Measurements from ENCODE around the gene CPNE5.

CPNE5 gene

DNA sequence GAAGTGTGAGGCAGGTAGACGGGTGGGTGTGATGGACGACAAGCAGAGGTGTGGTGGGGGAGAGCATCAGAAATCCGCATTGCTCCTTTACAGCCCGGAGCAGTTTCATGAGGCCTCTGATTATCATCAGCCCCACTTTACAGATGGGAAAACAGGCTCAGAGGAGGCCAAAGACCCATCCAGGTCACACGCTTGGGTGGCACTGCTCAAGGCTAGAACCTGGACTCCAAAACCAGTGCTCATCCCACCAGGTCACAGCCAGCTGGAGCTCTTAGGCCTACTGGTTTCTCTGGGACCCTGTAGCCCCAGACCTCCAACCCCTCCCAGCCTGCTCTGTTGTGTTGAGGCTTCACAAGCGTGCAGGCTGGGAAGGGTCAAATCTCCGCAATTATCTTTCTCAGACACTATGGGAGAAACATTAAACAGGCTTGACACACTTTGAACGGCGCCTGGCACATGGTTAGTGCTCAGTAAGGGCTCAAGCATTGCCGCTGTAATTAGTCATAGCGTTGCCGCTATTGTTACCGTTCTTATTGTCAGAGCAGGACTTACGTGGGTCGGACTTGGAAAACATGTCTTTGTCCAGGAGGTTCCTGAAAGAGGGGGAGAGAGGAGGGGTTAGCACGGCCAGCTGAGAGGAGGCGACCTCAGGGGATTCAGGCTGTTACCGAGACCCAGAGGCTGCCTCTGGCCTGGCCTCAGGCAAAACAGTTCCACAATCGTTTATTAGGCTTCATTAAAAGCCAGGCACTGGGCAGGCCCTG lies 16.6 kb downstream of the CPNE5 start:
- Histone ChIP-seq H3K4me3 (replicated peaks; ENCODE audit: insufficient read depth, low read length) (no peak overlapping the region), H3K27ac (replicated peaks) (no peak overlapping the region), H3K27me3 (ENCODE audit: insufficient read depth, poor library complexity, severe bottlenecking) (no peaks in the 10 kb centered on the region)
- TF ChIP-seq POLR2AphosphoS5 (IDR thresholded peaks at IDR 0.05; ENCODE audit: low read depth) = no peak
- TF ChIP-seq, protein P1, sequence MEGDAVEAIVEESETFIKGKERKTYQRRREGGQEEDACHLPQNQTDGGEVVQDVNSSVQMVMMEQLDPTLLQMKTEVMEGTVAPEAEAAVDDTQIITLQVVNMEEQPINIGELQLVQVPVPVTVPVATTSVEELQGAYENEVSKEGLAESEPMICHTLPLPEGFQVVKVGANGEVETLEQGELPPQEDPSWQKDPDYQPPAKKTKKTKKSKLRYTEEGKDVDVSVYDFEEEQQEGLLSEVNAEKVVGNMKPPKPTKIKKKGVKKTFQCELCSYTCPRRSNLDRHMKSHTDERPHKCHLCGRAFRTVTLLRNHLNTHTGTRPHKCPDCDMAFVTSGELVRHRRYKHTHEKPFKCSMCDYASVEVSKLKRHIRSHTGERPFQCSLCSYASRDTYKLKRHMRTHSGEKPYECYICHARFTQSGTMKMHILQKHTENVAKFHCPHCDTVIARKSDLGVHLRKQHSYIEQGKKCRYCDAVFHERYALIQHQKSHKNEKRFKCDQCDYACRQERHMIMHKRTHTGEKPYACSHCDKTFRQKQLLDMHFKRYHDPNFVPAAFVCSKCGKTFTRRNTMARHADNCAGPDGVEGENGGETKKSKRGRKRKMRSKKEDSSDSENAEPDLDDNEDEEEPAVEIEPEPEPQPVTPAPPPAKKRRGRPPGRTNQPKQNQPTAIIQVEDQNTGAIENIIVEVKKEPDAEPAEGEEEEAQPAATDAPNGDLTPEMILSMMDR (IDR thresholded peaks at IDR 0.05; ENCODE audit: insufficient read depth, low read length) = no peak
- TF ChIP-seq GABPA (IDR thresholded peaks at IDR 0.05; ENCODE audit: low read depth) = no peak
- TF ChIP-seq SPI1 (IDR thresholded peaks at IDR 0.05; ENCODE audit: borderline replicate concordance, low read depth) = no peak
- TF ChIP-seq, protein P2, sequence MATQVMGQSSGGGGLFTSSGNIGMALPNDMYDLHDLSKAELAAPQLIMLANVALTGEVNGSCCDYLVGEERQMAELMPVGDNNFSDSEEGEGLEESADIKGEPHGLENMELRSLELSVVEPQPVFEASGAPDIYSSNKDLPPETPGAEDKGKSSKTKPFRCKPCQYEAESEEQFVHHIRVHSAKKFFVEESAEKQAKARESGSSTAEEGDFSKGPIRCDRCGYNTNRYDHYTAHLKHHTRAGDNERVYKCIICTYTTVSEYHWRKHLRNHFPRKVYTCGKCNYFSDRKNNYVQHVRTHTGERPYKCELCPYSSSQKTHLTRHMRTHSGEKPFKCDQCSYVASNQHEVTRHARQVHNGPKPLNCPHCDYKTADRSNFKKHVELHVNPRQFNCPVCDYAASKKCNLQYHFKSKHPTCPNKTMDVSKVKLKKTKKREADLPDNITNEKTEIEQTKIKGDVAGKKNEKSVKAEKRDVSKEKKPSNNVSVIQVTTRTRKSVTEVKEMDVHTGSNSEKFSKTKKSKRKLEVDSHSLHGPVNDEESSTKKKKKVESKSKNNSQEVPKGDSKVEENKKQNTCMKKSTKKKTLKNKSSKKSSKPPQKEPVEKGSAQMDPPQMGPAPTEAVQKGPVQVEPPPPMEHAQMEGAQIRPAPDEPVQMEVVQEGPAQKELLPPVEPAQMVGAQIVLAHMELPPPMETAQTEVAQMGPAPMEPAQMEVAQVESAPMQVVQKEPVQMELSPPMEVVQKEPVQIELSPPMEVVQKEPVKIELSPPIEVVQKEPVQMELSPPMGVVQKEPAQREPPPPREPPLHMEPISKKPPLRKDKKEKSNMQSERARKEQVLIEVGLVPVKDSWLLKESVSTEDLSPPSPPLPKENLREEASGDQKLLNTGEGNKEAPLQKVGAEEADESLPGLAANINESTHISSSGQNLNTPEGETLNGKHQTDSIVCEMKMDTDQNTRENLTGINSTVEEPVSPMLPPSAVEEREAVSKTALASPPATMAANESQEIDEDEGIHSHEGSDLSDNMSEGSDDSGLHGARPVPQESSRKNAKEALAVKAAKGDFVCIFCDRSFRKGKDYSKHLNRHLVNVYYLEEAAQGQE (IDR thresholded peaks at IDR 0.05; ENCODE audit: insufficient replicate concordance, low read depth) = no peak
- no peak for DNase-seq (ENCODE audit: low read depth in 1 of 2, low spot score in 1 of 2)

DNA sequence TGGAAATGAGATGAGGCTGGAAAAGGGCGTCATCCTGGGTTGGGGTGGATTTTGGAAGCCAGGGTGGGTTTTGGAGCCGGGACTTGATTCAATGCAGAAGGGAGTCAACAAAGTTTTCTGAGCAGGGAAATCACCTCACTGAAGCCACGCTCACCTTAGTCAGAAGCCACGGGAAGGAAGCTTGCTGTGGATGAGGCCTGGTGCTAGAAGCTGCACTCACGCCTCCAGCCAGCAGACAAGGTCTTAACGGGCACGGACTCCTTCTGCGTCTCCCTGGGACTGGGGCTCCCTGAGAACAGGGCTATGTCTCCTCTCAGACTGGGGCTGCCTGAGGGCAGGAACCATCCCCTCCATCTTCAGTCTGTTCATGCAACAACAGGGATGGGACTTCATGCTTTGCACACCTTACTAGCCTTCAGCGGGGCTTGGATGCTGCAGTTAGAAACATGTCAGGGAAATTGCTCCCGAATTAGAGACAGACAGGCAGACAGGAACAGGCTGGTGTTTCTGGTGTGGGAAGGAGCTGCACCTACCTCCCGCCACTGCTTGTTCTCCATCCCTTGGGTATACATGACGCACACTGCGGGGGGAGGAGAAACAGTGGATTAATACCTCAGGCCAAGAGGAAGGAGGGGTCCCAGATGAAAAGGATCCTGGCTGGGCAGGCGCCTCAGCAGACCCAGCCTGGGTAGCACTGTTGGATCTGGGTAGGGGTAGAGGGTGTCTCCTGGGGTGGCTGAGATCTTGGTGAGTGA lies 17.5 kb downstream of the CPNE5 start:
- no peaks in the 10 kb centered on the region for H3K27me3 ChIP-seq (ENCODE audit: insufficient read depth, poor library complexity, severe bottlenecking)
- TF ChIP-seq, protein P1 (IDR thresholded peaks at IDR 0.05; ENCODE audit: insufficient read depth, low read length) = no peak
- TF ChIP-seq SPI1 (IDR thresholded peaks at IDR 0.05; ENCODE audit: borderline replicate concordance, low read depth) = no peak
- no peak for DNase-seq (ENCODE audit: low read depth in 1 of 2, low spot score in 1 of 2)
- no peak overlapping the region for H3K4me3 ChIP-seq (replicated peaks; ENCODE audit: insufficient read depth, low read length)
- no peak overlapping the region for H3K27ac ChIP-seq (replicated peaks)

DNA sequence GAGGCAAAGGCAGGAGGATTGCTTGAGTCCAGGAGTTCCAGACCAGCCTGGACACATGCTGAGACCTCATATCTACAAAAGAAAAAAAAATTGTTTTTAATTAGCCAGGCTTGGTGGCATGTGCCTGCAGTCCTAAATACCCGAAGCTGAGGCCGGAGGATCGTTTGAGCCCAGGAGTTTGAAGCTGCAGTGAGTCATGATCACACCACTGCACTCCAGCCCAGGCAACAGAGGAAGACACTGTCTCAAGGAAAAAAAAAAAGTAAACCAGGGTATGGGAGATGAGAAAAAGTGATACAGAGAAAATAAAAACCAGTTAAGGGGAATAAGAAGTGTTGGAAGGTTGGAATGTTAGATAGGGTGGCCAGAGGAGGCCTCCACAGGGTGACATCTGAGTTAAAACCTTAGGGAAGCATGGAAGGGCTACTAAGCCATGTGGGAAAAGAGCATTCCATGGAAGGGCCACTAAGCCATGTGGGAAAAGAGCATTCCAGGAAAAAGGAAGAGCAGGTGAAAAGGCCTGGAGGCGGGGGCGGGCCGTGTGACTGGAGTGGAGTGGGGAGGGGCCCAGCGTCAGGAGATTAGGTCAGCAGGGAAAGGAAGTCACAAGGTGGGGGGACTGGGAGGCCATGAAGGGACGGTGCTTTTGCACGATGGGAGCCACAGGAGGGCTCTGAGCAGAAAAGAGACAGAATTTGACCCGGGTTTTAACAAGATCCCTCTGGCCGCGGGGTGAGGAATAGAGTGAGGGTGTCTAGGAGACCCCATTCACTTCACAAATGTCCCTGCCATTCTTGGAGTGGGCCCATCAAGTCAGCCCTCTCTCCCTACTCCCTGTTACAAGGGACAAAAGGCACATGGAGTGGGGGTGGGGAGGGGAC lies 18.3 kb downstream of the CPNE5 start:
- no peak for DNase-seq (ENCODE audit: low read depth in 1 of 2, low spot score in 1 of 2)
- no peaks in the 10 kb centered on the region for H3K27me3 ChIP-seq (ENCODE audit: insufficient read depth, poor library complexity, severe bottlenecking)
- TF ChIP-seq POLR2AphosphoS5 (IDR thresholded peaks at IDR 0.05; ENCODE audit: low read depth) (no peak), SPI1 (IDR thresholded peaks at IDR 0.05; ENCODE audit: borderline replicate concordance, low read depth) (no peak), GABPA (IDR thresholded peaks at IDR 0.05; ENCODE audit: low read depth) (no peak)
- TF ChIP-seq, protein P2 (IDR thresholded peaks at IDR 0.05; ENCODE audit: insufficient replicate concordance, low read depth) = no peak
- TF ChIP-seq, protein P1 (IDR thresholded peaks at IDR 0.05; ENCODE audit: insufficient read depth, low read length) = no peak
- H3K27ac ChIP-seq (replicated peaks) = no peak overlapping the region
- no peak overlapping the region for H3K4me3 ChIP-seq (replicated peaks; ENCODE audit: insufficient read depth, low read length)
